GM21786 (cell line): ENCODE measurements around the gene CAV2.
"Not testable (repeated sequence)": the region's sequence is repeated elsewhere in the genome, so short reads cannot be mapped to it uniquely, and the experiment has no call there.

Source experiments
- ATAC-seq: cut with Tn5 transposase; IDR thresholded peaks from one replicate; pipeline ENCODE4 v1.9.1; 2021; ENCODE audit not compliant: unreplicated experiment

The CAV2 gene, protein sequence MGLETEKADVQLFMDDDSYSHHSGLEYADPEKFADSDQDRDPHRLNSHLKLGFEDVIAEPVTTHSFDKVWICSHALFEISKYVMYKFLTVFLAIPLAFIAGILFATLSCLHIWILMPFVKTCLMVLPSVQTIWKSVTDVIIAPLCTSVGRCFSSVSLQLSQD

DNA sequence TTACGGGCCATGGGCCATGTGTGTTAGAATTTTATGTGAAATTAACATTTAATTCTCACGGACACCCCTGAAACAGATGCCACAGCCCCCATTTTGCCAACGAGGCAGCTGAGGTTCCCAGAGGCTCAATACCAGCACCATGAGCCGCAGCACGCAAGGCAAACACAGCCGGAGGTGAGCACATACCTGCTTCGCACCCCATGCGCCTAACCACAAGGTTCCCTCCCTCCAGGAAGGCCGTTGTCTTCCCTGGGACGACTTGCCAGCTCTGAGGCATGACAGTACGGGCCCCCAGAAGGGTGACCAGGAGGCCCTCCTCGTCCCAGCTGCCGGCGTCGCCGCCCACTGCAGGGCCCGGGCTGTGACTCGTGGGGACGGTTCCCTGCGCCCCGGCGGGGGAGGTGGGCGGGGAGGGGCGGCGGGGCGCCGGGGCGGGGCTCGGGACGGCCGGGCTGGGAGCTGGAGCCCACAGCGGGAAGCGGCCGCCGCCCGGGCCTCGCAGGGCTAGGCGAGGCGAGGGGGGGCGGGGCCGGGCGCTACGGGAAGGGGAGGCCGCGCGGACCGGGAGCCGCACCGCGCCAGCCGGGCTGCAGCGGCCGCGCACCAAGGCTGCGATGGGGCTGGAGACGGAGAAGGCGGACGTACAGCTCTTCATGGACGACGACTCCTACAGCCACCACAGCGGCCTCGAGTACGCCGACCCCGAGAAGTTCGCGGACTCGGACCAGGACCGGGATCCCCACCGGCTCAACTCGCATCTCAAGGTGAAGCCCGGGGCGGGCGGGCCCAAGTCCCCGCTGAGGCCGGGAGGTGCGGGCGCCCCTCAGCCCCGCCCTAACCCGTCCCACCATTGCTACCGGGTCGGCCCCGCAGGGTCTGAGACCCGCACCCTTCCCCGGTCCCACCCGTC, at the start of gene CAV2:
Gene CAV2, plus strand, starts transcription at position 571 of the 910 bp plus-strand sequence. Its CDS starts 44 bp downstream, at position 615.
- ATAC-seq: no peak

DNA sequence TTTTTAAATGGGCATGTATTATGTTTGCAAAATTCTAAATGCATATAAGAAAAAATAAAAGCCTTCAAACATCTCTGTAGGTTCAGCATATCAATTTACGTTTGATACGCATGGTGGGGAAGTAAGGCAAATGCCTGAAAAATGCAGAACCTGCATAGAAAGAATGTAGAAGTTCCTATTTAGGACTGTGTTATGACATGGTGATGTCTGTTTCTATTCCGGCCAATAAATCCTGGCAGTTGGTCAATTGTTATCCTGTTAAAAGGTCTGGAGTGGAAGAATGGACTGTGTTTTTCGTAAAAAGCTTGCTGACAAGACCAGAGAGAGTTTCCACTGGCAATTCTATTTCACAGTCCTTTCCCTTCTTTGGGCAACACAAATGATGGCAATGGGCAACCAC, 49.6 kb upstream of the CAV2 start:
- no peak for ATAC-seq

DNA sequence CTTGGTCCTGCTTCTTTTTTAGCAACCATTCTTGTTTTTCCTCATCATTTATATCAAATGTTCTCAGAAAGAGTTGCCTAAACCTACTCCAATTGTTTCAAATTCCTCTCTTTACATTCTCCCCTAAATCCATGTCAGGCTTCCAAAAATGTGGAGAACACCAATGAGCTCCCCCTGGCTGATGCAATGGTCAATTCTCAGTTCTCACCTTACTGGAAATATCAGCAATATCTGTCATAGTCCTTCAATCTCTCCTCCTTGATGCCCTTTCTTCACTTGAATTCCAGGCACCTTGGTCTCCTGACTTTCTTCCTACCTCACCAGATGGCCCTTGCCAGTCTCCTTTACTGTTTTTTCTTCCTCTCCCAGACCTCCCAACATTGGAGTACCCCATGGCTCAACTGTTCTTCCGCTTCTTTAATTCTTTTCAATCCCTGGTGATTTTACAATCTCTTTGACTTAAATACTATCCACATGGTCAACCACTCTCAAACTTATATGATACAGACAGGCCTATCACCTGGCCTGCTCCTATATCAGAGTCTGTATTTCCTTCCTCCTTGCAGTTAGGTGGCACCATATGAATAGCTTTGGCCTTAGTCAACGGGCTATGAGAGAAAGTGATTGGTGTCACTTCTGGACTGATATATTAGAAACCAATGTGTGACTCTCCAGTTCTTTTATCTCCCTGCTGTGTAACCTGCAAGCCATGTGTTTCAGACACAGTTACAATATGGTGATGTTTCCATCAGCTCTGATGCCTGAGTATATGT, 47.4 kb upstream of the CAV2 start:
- ATAC-seq: no peak

DNA sequence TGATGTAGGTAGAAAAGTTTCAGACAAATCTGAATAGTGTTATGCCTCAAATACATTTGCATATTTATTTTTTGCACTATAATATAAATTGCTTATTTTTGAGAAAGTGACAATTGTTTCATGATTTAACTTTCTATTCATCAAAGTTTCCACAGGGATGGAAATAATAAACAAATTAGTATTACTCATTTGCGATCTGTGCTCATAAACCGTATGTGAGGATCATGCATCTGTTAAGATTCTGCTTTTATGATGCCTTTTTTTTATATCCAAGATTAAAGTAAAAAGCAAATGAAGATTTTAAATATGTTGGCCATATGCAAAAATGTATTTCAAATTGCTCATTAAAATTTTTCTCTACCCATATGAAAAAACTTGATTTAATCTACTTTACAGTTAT, 45.2 kb upstream of the CAV2 start:
- ATAC-seq: no peak

- ATAC-seq: no peak
These were observed 44.5 kb upstream of the CAV2 start for GRCh38 chr7:116455009-116455408.

DNA sequence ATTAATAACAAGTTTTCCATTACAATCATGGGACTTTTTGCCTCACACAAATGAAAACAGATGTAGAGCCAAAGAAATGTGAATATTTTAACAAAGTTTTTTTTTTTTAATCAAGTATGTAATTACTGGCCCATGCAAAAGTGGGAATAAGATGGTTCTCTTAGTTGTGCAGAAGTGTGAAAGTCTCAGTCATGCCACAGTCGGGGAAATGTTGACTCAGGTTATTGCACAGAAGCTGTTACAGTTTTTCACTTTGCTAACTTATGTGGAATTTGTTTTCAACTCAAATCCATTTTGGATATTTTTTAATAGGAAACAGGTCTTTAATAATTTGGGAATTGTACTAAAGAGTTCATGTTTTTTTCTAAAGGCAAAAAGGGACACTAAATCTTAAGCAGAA, 44.0 kb upstream of the CAV2 start:
- ATAC-seq: no peak

DNA sequence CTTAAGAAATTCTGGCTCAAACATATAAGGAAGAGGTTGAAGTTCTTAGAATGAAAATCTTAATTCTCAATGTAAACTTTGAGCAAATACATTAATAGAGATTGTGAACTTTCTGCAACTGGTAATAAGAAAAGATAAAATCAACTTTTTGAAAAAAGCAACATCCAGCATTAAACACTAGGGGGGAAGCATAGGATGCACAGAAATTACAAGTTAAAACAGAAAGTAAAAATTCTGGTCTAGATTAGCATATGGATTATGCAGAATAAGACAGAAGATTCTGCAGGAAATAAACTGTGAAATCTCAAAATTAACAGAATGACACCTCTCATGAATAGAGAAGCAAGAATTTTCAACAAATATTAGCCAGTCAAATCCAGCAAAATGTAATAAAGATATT, 38.0 kb upstream of the CAV2 start:
- no peak for ATAC-seq

DNA sequence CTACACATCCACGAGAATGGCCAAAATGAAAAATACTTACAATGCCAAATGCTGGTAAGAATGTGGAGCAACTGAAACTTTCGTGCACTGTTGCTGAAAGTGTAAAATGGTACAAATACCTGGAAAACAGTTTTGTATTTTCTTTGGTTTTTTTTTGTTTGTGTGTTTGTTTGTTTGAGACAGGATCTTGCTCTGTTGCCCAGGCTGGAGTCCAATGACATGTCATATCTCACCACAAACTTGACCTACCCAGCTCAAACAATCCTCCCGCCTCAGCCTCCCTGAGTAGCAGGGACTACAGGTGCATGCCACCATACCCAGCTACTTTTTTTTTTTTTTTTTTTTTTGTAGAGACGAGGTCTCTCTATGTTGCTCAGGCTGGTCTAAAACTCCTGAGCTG, 35.6 kb upstream of the CAV2 start:
- ATAC-seq: no peak

DNA sequence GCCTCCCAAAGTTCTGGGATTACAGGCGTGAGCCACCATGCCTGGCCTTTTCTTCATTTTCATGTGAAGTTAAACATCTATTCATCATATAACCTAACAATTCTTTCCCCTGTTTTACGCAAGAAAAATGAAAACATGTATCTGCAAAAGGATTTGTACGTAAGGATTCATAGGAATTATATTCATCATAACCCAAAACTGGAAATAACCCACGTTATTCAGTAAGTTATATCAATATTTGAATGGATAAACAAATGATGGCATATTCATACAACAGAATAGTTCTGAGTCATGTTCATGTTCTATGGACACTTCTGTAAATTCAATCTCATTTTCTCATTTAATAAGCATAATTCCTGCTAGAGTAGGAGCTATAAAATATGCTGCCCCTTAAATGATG, 35.2 kb upstream of the CAV2 start:
- ATAC-seq: no peak

DNA sequence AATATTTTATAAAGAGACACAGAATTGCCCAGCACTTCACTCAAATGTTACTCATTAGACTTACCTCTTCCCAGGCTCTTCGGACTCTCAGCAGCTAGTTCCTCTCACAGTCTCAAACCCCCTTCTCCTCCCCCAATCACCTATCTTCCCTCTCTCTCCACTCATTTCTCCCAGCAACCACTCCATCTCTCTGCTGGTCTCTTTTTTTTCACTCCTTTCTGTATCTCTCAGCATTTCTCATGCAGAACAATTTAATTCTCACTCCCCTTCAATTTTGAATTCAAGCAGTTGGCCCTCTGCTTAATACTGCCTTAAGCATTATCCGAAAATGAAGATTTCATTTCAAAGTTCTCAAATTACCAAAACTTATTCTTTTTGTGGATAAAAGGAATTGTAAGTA, 34.4 kb upstream of the CAV2 start:
- ATAC-seq: no peak

GRCh38 chr7:116468534-116468933, 31.0 kb upstream of the CAV2 start:
- ATAC-seq: no peak

DNA sequence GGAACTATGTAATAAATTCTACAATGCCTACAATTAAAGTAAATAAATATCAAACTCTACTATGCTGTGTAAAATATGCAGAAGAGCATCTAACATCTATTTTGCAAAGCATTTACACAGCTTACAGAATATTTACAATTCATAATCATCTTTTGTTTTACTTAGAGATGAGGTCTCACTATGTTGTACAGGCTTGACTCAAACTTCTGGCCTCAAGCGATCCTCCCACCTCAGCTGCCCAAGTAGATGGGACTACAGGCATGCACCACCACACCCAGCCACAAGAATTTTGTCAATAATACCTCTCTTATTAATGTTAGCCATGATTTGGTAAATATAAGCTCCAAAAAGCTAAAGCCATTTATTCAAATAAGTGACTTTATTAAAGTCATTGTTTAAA, 21.9 kb upstream of the CAV2 start:
- ATAC-seq: no peak

GRCh38 chr7:116478834-116479233, 20.7 kb upstream of the CAV2 start:
- ATAC-seq: no peak

- no peak for ATAC-seq
These were observed 16.1 kb upstream of the CAV2 start for GRCh38 chr7:116483271-116483942.

GRCh38 chr7:116484389-116484788, 15.1 kb upstream of the CAV2 start:
- not testable (repeated sequence) for ATAC-seq

DNA sequence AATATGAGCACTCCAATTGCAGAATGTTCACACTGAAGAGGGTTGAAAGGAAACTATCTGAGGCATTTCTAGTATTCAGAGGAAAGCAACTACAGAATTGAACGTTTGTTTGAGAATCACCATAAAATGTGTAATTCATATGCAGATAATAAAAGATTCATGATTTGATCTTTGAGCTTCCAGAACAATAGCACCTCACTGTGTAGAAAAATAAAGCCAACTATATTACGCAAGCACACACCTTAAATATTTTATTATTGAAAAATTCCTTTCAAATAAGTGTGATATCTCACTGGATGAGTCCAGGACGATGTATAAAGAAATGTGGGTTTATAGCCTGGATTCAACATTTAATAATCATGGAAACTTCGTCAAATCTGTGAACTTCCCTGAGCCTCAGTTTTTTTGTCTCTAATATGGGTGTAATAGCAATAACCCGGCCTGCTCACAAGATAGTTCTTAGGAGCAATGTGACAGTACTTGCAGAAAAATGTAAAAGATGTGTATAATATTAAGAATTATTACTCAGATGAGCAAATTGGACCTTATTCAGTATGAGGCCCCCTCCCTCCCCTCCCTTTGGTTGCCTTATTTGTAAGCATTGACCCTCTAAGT, 11.5 kb upstream of the CAV2 start:
- ATAC-seq: no peak

GRCh38 chr7:116490351-116490750, 9.2 kb upstream of the CAV2 start:
- ATAC-seq: no peak

DNA sequence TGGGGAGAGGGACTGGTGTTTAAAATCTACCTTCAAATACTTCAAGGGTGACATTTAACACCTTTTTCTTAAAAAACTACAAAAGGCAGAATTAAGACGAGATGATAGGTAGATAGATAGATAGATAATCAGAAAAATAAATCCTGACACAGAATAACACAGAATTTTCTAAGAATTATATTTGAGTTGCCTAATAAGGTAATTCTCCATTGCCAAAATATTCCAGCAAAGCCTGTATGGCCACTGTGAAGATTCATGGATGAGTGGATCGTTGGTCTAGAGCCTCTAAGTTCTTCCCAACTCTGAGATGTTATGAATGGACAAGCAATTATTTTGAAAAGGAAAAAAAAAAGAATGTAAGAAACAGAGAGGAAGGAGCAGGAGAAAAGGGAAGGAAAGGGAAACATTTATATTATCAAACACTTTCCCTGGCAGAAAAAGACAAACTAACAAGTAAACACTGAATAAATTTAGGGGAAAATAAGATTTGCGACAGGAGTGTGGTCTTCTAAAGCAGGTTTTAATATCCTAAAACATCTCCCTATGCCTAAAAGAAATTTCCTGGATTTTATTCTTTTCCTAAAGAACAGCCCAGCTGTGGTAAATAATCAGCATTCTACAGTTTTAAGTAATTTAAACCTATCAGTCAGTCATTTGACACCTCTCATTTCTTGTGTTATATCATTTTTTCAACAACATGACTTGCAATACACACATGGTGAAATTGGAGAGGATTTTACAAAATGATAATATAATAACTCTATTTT, 7.5 kb upstream of the CAV2 start:
- no peak for ATAC-seq

- ATAC-seq: no peak
These were observed 6.9 kb upstream of the CAV2 start for GRCh38 chr7:116492654-116493109.

- no peak for ATAC-seq
These were observed 6.1 kb upstream of the CAV2 start for GRCh38 chr7:116493449-116493848.
